Fibroblast of the conjunctiva (primary cell): Measurements from ENCODE around the gene ARSI.

Experiments
- DNase-seq: peaks from one replicate; pipeline ENCODE4 v3.0.0-alpha.2; 2010; ENCODE audit warnings: low read depth

Gene ARSI

GRCh38 chr5:150326707-150327106 lies 24.0 kb upstream of the ARSI start:
- DNase-seq, result no peak

- no peak for DNase-seq
Observed at GRCh38 chr5:150325426-150325825, 22.7 kb upstream of the ARSI start.

GRCh38 chr5:150323819-150324218 lies 21.1 kb upstream of the ARSI start:
- no peak for DNase-seq

- DNase-seq, result no peak
Observed at GRCh38 chr5:150323092-150323491, 20.4 kb upstream of the ARSI start.

- DNase-seq, result no peak
Observed at GRCh38 chr5:150322202-150322601, 19.5 kb upstream of the ARSI start.

- DNase-seq, result no peak
Observed at GRCh38 chr5:150321784-150322183, 19.1 kb upstream of the ARSI start.

- DNase-seq, result no peak
Observed at GRCh38 chr5:150321211-150321610, 18.5 kb upstream of the ARSI start.

GRCh38 chr5:150320044-150320613 lies 17.4 kb upstream of the ARSI start:
- peak; percentile 49 for DNase-seq

- DNase-seq, result no peak
Observed at GRCh38 chr5:150319484-150319790, 16.7 kb upstream of the ARSI start.

- no peak for DNase-seq
Observed at GRCh38 chr5:150318613-150319483, 16.1 kb upstream of the ARSI start.

GRCh38 chr5:150317048-150318003 lies 14.6 kb upstream of the ARSI start:
- DNase-seq, result peak; percentile 78

GRCh38 chr5:150316320-150316719 lies 13.6 kb upstream of the ARSI start:
- DNase-seq, result no peak

GRCh38 chr5:150315245-150315644 lies 12.5 kb upstream of the ARSI start:
- DNase-seq, result no peak

- no peak for DNase-seq
Observed at GRCh38 chr5:150313921-150314716, 11.4 kb upstream of the ARSI start.

- DNase-seq, result no peak
Observed at GRCh38 chr5:150313501-150313900, 10.8 kb upstream of the ARSI start.

GRCh38 chr5:150312518-150312917 lies 9.8 kb upstream of the ARSI start:
- DNase-seq, result no peak

- no peak for DNase-seq
Observed at GRCh38 chr5:150311015-150311692, 8.4 kb upstream of the ARSI start.

- DNase-seq, result no peak
Observed at GRCh38 chr5:150310246-150310645, 7.5 kb upstream of the ARSI start.

- no peak for DNase-seq
Observed at GRCh38 chr5:150309886-150310239, 7.2 kb upstream of the ARSI start.

GRCh38 chr5:150309101-150309885 lies 6.6 kb upstream of the ARSI start:
- no peak for DNase-seq
